Inflammatory macrophage (primary cell): ENCODE results near the gene RENBP.

Source experiments
- DNase-seq, 2 donors: peaks; one replicate each; pipeline ENCODE4 v3.0.0-alpha.2; 2020 to 2022

RENBP gene

DNA sequence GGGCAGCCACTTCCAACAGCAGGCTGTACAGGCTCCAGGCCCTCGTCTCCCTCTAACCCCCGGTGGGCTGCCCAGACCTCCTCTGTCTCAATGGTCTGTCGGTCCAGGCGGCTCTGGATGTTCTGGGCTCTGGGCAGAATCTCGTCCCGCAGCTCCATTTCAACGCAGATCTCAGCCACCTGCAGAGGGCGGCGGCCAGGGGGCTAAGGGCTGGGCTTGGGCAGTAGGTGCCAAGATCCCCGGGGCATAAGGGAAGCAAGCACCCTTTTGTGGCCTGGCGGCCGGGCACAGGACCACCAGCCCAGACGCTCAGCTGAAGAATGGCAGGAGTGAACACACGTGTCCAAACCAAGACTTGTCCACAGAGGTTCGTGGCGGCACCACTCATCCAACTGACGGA, 30.7 kb downstream of the RENBP start:
- no peak for DNase-seq

DNA sequence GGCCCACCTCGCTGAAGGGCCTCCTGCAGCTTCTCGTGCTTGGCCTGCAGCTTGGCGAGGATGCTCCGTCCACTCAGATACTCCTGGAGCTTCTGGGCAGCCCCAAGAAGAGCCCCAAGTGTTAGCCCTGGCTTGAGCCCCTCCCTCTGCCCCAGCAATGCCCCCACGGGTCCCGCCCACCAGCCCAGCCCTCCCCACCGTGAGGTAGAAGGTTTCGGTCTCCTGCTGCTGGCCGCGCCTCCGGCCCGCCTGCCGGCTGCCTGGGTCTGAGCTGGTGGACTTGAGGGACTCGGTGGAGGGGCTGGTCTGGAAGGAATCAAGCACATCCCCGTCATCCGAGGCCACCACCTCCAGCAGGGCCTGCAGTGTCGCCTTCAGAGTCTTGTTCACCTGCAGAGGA, 31.2 kb downstream of the RENBP start:
- no peak for DNase-seq

DNA sequence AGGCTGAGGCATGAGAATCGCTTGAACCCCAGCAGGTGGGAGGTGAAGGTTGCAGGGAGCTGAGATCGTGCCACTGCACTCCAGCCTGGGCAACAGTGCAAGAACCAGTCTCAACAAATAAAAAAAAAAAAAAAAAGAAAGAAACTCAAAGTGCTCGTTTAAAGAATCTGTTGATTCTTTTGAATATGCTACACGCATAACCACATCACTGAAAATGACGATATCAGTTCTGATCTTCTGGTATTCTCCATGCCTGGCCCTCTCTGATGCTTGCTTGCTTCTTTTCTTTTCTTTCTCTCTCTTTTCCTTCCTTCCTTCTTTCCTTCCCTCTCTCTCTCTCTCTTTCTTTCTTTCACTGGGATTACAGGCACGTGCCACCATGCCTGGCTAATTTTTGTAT, 32.6 kb downstream of the RENBP start:
- no peak for DNase-seq

DNA sequence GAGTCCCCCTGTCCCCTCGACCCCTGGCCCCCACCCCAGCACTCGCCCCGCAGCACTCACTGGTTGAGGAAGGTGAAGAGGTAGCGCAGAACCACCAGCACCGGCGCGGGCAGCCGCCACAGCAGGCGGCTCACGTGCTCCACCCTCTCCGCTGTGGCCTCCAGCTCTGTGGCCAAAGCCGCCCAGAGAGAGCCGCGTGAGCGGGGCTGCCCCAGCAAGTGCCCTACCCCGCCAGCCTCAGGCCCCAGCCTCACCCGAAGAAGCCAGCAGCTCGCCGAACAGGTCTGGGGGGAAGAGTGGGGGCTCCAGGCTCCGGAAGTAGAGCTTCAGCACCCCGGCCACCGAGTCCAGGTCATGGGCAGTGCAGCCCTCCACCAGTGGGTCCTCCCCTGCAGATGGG, 34.0 kb downstream of the RENBP start:
- DNase-seq: no peak

DNA sequence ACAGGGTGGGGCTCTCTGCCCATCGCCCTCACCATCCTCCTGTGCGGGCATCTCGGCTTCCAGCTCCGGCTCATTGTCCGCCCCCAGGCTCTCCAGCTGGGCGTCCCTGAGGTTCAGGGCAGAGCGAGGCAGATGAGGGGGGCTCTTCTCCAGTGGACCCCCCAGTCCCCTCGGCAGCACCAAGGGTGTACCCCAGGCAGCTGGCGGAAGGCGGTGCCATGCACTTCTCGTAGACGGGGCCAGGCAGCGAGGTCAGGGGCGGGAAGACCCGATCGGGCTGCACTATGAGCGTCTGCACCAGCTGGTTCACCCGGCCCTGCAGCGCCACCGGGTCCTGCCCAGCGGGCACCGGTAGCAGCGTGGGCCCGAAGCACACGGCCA, 34.5 kb downstream of the RENBP start:
- no peak for DNase-seq

DNA sequence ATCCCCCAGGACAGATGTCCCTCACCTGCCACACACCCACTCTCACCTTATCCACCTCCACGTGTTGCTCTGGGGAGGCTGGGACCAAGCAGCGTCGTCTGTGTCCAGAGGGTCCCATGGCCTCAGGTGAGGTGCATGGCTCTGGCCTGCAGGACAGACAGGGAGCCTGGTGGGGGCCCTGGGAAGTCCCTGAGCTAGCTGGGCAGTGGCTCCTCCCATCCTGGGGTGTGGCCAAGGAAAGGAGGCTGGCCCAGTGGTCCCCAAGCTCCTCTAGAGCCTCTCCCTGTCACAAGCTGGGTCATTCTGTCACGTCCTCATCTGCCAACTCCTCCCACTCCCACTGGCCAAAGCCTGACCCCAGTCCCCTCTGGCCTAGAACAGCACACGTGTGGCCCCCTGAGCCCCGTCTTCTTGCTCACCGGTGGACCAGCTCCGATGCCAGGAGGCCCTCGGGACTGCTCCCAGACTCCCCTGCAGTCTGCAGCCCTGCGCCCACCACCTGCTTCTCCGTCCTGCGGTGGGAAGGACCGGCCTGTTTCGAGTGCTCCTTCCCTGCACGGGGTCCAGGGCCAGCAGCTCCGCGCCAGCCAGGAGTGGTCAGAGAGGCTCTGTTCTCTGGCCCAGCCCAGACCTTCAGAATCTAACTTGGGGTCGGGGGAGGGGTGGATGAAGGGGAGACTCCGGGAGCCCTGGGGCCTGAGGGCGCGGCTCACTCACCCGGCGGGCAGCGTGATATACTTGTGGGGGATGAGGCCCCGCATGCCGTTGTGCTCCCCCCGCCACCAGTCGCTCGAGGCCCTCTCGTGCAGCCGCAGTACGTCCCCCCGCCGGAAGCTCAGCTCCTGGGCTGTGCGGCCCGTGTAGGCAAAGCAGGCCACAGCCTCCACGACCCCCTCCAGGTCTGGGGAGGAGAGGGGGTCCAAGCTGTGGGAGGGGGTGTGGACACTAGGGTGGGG, 35.1 kb downstream of the RENBP start:
- no peak for DNase-seq

DNA sequence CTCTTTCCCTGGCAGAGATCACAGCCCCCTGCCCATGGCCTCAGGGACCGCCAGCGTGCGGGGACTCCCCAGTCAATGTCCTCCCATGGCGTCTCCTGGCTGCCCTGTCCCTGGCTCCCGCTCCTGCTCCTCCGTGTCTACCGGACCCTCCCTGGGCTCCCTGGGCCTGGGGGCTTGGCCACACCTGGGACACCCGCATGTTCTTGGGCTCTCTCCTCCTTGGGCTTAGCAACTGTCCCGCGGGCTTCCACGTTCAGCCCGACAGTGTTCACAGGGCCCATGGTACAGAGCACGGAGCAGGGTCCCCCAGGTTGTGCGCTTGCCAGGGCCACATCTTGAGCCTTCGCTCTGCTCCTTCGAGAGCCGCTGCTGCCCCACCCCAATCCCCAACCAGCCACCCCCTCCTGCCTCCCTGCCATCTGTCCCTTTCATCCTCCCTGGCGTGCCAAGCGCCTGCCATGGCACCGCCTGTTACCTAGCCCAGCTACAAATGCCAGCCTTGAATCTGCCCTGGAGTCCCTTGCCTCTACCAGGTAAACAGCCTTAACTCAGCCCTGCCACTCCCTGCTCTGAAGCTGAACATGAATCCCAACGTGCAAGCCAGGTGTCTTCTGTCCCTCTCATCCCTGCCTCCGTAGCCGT, 36.1 kb downstream of the RENBP start:
- no peak for DNase-seq

DNA sequence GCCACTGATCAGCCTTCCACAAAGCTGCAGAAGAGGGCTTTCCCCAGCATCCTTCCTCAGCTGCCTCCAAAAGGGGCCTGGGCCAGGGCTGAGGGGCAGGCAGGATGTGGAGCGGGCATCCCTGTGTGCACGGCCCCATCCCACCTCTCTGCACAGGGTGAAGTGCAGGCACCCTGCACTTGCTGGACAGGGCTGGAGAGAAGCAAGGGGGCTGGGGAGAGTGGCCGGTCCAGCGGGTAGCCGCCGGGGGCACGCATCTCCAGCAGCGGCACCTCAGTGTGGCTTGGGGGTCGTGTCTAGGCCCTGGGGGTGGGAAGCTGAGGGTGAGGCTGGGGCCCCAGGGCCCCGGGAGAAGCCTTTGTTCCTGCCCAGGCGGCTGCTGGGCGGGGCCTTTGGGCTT, 37.0 kb downstream of the RENBP start:
- DNase-seq: no peak

DNA sequence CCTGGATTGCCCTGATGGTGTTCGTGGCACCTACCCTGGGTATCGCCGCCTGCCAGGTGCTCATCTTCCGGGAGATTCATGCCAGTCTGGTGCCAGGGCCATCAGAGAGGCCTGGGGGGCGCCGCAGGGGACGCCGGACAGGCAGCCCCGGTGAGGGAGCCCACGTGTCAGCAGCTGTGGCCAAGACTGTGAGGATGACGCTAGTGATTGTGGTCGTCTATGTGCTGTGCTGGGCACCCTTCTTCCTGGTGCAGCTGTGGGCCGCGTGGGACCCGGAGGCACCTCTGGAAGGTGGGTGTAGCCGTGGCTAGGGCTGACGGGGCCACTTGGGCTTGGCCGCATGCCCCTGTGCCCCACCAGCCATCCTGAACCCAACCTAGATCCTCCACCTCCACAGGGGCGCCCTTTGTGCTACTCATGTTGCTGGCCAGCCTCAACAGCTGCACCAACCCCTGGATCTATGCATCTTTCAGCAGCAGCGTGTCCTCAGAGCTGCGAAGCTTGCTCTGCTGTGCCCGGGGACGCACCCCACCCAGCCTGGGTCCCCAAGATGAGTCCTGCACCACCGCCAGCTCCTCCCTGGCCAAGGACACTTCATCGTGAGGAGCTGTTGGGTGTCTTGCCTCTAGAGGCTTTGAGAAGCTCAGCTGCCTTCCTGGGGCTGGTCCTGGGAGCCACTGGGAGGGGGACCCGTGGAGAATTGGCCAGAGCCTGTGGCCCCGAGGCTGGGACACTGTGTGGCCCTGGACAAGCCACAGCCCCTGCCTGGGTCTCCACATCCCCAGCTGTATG, 38.1 kb downstream of the RENBP start:
- DNase-seq: no peak

DNA sequence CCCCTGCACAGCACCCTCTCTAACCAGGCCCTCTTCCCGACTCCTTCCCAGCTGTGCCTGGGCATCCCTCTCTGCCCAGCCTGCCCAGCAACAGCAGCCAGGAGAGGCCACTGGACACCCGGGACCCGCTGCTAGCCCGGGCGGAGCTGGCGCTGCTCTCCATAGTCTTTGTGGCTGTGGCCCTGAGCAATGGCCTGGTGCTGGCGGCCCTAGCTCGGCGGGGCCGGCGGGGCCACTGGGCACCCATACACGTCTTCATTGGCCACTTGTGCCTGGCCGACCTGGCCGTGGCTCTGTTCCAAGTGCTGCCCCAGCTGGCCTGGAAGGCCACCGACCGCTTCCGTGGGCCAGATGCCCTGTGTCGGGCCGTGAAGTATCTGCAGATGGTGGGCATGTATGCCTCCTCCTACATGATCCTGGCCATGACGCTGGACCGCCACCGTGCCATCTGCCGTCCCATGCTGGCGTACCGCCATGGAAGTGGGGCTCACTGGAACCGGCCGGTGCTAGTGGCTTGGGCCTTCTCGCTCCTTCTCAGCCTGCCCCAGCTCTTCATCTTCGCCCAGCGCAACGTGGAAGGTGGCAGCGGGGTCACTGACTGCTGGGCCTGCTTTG, 38.9 kb downstream of the RENBP start:
- DNase-seq: no peak

DNA sequence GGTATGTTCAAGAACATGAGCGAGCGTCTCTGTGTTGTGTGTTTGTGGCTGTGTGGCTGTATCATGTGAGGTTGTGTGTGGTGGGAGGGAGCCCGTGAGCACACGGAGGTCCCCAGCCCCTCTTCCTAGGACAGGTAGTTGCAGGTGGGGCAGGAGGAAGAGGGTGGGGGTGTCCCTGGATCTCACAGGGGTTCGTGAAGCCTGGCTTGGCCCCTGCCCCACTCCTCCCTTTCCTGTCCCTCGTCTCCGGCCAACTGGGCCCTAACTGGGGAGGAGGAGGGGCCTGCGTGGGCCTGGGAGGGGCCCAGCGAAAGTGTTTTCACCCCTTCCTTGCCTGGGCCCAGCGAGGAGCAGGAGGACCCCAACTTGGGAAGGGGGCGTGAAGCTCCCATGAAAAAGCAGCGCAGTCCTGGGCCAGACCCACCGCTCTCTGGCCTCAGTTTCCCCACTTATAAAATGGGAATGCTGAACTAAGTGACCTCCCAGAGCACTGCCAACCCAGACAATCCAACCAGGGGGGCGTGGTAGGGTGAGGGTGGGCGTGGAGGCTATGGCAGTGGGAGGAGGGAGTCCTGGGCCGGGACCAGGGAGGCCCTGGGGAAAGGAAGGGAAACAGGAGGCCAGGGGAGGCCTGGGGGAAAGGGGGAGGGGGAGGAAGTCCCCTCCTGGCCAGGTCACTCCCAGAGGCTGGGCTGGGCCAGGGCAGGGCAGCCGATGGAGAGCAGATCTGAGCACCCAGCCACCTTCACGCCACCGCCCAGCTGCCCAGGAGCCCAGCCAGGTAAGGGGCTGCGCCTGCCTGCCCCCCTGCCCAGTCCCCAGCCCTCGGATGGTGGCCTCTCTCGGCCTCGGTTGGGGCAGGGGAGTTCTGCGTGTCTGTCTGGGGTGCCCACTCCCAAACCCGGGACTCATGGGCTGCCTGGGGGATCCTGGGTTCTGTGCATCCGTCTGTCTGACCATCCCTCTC, 40.2 kb downstream of the RENBP start, which contains the start of gene AVPR2:
AVPR2 (plus strand) TSS at position 683 of the 967 bp plus-strand sequence. CDS start 473 bp downstream, outside the sequence.
- DNase-seq: no peak

DNA sequence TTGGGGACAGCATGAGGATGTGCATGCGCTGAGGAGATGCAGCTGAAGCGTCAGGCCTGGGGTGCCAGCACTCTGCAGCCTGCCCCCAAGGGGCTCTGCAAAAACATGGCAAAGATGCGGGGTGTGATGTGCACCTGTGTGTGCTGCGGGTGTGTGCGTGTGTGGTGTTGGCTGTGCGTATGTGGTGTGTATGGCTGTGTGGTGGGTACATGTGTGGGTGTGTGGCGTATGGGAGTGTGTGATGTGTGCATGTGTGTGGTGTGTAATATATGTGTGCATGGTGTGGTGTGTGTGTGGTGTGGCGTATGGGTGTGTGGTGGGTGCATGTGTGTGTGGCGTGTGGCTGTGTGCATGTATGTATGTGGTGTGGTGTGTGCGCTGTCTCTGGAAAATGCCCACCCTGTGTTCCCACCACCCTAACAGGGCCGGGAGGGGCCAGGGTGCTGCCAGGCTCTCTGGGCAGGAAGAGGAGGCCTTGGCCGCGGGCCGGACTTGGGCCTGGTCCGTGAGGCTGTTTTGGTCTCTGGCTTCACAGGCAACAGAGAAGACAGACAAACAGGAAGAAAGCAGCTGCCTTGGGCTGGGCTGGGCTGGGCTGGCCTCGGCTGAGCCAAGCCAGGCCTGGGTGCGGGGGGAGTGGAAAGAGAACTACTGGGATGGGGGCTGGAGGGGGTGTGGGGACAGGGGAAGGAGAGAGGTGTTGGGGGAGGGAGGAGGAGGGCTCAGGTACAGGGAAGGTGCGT, 41.0 kb downstream of the RENBP start:
- peak; percentile 19 to 22 for DNase-seq

DNA sequence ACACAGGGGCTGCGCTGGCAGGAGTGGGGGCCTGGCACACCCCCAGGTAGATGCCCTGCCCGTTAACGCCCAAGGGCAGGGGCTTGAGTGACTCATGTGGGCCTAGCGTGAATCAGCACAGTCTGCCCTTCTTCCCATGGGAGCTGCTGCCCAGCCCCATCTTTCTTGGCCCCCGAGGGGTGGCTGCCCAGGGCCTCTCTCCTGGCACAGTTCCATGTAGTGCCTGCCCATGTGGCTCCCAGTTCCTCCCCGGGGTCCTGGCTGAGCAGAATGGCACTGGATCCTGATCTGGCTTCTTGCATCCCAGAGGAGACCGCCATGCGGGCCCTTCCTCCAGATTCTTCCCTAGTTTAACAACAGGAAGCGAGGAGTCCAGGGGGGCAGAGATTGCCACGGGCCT, 42.1 kb downstream of the RENBP start:
- no peak for DNase-seq

DNA sequence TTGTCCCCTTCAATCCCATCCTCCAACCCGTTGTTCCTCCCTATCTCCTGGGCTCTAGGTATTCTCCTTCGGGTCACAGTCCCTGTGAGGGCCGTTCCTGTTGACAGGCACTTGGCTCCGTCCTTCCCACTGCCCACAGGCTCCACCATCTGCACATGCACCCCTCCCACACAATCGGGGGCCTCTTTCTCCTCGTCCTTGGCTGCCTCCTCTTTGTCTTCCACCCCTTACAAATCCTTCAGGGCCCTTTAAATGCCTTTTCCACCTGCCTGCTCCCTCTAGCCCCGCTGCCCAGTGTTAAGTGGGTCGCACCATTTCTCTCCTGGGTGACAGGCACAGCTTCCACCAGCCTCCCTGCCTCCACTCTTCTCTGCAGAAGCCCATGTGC, 42.7 kb downstream of the RENBP start:
- no peak for DNase-seq

DNA sequence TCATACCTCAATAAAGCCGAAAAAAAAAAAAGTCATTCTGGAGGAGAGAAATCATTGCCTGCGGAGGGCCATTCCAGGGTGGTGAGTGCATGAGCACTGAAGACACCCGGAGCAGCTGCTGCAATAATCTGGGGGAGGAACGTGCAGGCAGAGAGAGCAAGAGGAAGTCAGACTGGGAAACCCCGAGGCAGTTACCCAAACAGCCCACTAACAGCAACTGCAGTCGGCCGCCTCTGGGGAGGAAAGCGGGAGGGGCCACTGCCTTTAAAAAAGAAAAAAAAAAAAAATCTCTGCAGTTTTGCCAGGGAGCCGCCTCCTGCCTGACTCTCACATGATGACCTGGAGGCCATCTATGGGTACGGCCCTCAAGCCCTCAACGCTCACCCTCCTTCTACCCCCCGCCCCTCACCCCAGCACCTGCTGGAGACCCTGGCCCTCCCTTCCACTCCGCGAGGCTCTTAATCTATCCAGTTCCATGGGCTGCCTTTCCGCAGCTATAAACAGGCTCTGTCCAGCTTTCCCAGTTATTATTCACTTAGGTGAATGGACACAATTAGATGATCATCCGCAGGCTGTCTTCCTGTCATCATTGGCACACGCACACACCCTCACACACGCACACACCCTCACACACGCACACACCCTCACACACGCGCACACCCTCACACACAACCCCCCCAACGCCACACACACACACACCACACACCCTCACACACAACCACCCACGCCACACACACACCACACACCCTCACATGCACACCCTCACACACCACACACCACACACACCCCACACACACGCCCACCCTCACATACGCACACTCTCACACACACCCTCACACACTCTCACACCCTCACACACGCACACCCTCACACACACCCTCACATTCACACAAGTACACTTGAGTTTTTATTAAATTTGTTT, 43.4 kb downstream of the RENBP start:
- DNase-seq: peak; percentile 89 to 91

DNA sequence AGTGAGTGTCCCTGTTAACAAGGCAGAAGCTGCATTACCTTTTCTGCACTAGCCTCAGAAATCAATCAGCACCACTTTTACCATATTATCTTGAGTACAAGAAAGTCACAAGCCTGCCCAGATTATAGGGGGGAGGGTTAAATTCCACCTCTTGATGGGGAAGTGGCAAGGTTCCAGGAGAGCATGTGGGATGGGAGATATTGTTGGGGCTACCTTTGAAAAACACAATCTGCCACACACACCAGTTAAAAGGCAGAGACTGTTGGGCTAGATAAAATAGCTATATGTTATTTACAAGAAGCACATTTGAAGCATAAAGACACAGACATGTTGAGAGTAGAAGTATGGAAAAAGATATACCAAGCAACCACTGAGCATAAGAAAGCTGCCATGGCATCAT, 46.5 kb downstream of the RENBP start:
- no peak for DNase-seq

DNA sequence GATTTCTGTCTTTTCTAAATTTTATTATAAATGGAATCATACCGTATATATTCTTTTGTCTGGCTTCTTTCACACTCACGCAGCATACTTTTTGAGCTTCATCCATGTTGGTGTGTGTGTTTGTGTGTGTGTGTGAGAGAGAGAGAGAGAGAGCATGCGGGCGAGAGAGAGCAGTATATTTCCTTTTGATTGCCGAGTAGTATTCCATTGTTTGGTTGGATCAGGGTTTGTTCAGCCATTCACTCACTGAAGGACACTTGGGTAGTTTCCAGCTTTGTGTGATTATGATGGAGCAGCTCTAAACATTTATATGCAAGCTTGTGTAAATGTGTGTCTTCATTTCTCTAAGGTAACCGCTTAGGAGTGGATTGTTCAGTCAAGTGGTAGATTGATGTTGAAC, 55.3 kb downstream of the RENBP start:
- no peak for DNase-seq

DNA sequence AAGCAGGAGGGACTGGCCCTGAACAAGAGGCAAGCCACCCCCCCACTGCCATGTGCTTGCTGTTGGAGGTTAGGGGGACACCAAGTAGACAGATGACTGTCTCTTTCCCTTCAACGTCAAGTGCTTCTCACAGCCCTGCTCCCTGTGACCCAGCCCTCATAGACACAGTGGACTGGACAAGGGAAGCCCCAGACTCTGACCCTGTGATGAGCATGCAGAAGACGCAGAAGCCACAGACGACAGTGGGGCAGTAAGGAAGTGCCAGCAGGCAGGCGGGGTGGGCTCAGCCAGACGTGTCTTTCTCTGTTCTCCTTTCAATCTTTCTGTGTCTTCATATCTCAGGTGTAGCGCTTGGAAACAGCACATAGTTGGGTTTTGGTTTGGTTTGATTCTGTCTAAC, 56.1 kb downstream of the RENBP start:
- no peak for DNase-seq

DNA sequence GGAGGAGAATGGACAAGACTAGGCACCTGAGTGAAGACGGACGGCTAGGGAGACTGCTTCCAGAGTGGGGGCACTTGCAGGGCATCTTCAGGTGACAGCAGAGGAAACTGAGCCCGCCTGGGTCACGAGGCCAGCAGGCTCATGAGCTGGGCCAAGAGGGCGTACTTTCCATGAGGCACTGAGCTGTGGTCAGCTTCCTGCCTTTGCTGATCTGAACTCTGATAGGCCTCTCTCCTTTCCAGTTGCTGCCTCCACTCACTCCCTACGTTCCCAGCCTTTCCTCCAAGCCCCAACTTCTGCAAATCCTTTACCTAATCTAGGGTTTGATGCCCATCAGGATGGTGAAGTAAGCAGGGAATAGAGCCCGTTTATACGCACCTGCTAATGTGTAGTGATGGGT, 57.1 kb downstream of the RENBP start:
- DNase-seq: no peak

DNA sequence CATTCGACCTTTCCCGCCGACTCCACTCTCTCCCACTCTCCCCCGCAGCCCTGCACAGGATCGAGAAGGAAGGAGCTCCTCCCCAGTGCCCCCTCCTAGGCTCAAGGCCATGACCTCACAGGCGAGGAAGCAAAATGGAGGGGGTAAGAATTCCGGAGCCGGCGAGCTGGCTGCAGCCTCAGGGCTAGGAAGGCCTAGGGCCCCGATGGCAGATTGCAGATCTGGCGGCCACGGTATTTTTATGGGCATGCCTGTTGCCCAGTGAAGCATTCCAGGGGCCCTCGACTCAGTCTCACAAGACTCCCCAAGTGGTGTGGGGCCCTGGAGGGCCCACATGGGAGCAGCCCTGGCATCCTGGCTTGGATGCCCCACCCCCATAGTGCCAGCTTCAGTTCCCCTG, 57.5 kb downstream of the RENBP start:
- DNase-seq: no peak
